WI38 (cell line): Measurements from ENCODE around the gene RBM10.

ENCODE experiments used
- H3K4me3 ChIP-seq: 2 replicates; pipeline ENCODE4 v1.5.1; 2011; ENCODE audit warnings: low read depth, mild to moderate bottlenecking, control low read depth, low read length
- CTCF ChIP-seq: IDR thresholded peaks from 2 replicates; pipeline ENCODE4 v1.5.1; 2012; ENCODE audit warnings: low read depth, mild to moderate bottlenecking, control low read depth, low read length

The RBM10 gene

GRCh38 chrX:47180346-47180745, 35.3 kb downstream of the RBM10 start:
- no peak for TF ChIP-seq CTCF
- H3K4me3 ChIP-seq, result no peak overlapping the region

- TF ChIP-seq CTCF, result no peak
- H3K4me3 ChIP-seq, result no peak overlapping the region
These were observed 36.3 kb downstream of the RBM10 start for GRCh38 chrX:47181301-47181700.

- no peak overlapping the region for H3K4me3 ChIP-seq
- no peak for TF ChIP-seq CTCF
These were observed 37.2 kb downstream of the RBM10 start for GRCh38 chrX:47182106-47182700.

- TF ChIP-seq CTCF, result no peak
- H3K4me3 ChIP-seq, result no peak overlapping the region
These were observed 39.5 kb downstream of the RBM10 start for GRCh38 chrX:47184486-47184885.

- no peak for TF ChIP-seq CTCF
These were observed 40.2 kb downstream of the RBM10 start for GRCh38 chrX:47185241-47185640.

GRCh38 chrX:47186096-47186740, 41.2 kb downstream of the RBM10 start:
- TF ChIP-seq CTCF, result no peak
- H3K4me3 ChIP-seq, result no peak overlapping the region

More at GRCh38 chrX:47185241-47185640, 40.2 kb downstream of the RBM10 start:
- no peak overlapping the region for H3K4me3 ChIP-seq

- H3K4me3 ChIP-seq, result no peak overlapping the region
- no peak for TF ChIP-seq CTCF
These were observed 42.2 kb downstream of the RBM10 start for GRCh38 chrX:47187106-47187677.
